NOMO-1 treated with DMSO at 0.1 percent for 48 hours (cell line): Measurements from ENCODE around the gene LMTK2.
"Not testable (repeated sequence)": the region's sequence is repeated elsewhere in the genome, so short reads cannot be mapped to it uniquely, and the experiment has no call there.

Experiments used
- DNase-seq: peaks from one replicate; lab custom pipeline; 2025; ENCODE audit not compliant: unreplicated experiment; lab: John Stamatoyannopoulos, UW

LMTK2 gene

DNA sequence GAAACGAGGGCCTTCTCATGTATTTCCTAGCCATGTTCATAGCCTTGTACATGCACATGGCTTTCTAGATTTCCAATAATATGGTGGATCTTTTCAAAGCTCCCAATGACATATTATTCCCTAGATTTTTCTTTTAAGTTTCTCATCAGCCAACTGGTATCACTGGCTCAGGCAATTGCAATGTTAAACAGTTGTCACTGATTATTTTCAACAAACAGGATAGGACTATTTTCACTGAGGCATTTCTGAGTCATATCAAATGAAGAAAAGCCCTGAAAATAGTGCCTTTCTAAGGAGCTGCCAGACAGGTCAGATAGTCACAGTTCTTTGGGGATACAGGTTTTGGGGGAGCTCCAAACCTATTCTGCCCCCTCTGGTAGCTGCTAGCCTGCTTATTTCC lies 4.5 kb upstream of the LMTK2 start:
- DNase-seq, result no peak

DNA sequence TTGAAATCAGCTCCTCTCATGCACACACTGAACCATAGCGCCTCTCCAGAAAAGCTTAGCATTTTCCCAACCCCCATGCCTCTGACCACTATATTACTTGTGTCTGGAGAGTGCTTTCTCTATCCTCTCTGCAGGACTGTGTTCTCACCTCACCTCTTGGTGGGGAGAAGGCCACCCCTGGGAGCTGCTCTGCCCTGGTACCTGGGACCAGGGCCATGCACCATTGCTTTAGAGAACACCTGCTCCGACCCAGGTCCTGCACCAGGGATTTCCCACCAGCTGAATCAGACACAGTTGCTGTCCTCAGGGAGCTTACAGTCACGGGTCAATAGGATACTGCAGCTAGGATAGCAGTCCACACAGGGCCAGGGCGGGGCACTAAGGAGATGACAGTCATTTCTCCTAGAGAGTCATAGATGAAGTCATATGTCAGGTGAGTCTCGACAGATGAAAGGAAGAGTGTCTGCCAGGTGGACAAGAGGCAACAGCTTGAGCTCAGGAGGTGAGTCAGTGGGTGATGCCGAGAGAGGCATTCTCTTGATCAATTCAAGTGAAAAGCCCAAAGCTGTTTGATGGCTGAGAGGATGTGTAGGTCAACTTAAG lies 619 bp upstream of the LMTK2 start:
- DNase-seq, result no peak

DNA sequence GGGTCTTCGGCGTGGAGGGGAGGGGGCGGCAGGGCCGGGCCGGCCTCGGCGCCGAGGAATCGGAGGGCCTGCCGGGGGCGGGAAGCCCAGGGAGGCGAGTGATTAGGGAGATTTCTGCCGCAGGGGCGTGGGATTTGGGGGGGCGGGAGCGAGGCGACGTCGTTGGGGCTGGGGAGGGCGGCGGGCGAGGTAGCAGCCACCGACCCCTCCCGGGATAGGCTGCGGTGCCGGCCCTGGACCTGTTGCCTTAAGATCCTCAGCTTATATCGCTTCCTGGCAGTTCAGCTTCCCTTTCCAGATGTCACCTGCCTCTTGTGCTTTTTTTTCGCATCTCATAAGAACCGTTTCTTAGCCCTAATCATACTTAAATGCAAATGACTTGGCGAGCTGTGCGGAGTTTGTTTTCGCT lies 655 bp downstream of the LMTK2 start:
- DNase-seq, result peak; percentile 36

DNA sequence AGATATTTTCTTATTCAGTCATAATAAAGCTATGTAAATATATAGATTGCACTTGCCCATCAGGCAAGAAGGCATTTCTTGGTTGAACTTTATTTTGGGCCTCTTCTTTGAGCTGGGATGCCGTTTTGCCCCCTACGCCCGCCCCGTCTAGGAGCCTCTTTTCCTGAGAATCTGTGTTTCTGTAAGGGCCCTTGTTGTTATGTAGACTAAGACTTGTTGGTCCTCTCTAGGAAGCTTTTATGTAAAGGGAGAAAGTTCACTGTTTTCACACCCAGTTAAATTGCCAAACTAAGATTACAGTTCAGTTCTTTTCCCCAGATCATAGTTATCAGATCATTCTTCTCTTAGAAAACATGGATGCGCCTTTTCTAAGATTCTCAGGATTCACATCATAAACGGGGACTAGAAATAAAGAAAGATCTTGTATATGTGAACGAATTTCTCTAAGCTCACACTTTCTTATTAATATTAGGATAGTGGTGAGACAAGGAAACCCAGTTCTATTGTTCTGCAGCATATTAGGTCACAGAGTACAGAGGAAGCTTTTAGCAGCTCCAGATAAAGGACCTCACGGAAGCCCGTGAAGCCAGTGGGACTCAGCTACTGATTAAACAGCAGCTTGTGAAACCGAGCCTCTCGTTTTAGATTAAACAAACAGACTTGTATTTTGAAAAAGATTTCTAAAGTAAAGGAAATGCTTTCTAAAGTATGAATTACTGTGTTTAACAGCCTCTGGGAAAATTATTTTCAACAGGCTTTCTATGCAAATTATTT lies 3.8 kb downstream of the LMTK2 start:
- DNase-seq, result no peak

DNA sequence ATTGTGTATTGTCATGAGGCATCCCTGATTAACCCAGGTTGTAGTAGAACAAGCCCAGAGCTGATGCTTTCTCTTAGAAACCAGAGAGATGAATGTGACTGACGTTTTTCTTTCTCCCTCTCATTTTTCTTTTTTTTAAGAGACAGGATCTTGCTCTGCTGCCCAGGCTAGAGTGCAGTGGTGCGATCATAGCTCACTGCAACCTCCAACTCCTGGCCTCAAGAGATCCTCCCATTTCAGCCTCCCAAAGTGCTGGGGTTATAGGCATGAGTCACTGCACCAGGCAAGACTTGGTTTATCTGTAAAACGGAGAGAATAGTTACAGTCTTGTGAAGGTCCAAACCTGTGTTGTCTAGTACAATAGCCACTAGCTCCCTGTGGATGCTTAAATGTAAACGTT lies 5.4 kb downstream of the LMTK2 start:
- no peak for DNase-seq

DNA sequence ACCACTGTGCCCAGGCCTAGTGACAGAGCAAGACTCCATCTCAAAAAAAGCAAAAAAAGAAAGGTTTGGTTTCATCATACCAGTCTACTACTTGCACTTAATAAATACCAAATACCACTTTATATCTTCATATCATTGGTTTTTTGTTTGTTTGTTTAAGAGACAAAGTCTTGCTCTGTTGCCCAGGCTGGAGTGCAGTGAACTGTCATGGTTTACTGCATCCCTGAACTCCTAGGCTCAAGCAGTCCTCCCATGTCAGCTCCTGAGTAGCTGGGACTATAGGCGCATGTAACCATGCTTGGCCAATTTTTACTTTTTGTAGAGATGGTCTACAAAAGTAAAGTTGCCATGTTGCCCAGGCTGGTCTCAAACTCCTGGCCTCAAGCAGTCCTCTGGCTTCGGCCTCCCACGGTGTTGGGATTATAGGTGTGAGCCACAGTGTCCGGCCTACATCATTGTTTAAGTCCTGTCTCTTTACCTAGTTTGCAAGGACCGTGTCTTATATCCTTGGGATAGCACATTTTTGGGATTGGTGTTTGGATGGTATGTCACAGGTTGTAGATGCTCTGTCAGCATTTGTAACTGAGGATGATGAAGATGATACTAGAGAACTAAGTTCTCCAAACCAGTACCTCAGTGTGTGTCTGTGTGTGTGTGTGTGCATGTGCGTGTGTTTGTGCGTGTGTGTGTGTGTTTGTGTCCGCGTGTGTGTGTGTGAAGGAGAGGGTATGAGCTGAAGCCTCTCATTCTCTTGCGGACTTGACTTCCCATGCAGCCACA lies 9.3 kb downstream of the LMTK2 start:
- DNase-seq, result no peak

DNA sequence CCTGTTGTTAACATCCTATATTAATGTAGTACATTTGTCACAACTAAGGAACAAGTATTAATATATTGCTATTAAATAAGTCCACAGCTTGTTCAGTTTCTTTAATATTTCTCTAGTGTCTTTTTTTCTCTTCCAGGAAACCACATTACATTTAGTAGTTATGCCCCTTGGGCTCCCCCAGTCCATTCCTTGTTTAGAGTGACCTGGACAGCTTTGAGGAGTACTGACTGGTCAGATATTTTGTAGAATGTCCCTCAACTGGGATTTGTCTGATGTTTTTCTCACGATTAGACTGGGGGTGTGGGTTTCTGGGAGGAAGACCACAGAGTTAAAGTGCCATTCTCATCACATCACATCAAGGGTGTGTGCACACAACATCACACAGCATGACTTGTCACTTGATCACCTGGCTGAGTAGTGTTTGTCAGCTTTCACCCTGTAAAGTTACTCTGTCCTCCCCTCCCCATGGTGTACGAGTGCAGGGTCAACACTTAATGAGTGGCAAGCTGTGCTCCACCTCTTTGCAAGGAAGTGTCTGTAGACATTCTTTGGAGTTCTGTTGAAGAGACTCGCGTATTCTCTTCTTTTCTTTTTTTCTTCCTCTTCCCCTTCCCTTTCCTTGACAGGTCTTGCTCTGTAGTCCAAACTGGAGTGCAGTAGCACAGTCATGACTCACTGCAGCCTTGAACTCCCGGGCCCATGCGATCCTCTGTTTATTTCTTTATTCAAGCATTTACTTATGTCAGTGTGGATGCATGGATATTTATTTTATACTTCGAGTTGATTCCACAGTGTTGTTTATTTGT lies 10.2 kb downstream of the LMTK2 start:
- no peak for DNase-seq

DNA sequence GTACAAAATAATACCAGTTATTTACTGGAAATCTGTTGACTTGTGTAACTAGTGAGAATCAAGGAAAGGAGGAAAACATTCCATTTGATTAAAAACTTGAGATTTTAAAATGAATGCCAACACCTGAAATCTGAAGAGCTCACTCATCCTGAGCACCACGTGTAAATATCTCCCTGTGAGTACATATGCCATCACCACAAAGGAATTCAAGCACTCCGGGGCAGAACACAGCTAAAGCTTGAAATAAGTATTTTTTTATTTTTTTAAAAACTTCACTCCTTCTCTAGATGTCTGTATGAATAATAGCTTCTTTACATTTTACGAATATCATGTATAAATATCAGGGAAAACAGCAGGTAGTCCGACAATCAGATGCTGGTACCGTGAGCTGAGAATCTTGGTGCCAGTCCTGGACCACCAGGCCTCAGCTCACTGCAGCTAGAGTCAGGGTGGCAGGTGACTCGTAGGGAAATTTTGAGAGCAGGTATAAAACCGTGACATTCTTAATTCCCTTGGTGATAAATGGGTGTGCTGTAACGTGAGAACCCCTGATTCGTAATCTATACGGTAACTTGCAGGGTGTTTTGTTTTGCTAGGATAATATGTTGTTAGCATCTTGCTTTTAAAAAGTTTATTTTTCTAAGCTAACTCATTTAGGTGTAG lies 12.7 kb downstream of the LMTK2 start:
- DNase-seq, result no peak

DNA sequence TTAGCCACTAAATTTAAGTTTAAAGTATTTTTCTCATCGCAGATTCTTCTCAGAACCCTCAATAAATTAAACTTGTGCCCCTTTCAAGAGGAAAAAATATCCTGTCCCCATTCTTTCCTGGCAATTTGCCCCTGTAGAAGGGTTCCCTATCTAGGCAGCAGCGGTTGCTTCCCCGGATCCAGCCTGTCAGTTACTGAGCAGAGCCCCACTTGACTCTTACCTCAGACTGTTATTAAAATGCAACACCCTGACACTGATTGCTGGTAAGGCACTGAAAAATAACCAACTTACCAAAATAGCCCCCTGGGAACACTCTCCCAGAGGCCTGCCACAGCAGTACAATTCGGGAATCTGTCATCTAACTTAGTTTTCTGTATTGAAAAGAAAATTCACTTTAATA lies 13.9 kb downstream of the LMTK2 start:
- DNase-seq, result no peak

DNA sequence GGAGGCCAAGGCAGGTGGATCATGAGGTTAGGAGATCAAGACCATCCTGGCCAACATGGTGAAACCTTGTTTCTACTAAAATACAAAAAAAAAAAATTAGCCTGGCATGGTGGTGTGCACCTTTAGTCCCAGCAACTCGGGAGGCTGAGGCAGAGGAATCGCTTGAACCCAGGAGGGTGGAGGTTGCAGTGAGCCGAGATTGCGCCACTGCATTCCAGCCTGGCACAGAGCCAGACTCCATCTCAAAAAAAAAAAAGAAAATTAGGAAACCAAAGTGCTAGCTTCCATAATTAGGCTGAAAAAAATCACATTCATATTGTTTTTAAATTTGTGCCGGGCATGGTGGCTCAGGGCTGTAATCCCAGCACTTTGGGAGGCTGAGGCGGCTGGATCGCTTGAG lies 14.7 kb downstream of the LMTK2 start:
- not testable (repeated sequence) for DNase-seq

DNA sequence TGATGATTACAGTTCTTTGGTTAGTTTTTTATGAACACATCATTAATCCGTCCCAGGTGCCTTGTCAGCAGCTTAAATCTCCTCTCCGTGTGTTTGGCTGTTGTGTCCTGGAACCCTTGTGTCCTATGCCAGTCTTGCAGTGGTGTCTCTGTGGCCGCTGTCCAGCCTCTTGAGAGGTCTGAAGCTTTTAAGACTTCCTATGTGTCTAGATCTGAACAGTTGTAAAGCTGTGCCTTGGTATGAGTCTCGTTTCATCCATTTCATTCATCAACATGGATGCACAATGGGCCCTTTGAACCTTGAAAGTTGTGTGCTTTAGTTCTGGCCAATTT lies 16.7 kb downstream of the LMTK2 start:
- no peak for DNase-seq

DNA sequence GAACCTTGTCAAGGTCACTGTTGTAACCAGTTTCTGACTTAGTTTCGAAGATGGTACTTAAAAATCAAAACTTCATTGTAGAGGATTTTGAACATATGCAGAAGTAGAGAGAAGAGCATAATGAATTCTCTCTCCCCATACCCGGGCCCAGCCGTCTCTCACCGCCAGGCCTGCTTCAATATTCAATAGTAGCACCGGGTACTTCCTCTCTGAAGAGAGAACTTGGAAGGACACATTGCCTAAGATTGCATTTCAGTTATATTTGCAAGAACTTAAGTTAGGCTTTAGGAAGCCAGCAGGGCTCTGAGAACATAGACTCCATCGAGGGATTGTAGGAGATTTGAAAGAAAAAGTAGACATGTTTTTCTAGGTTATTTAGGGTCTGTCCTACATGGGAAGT lies 19.1 kb downstream of the LMTK2 start:
- DNase-seq, result peak; percentile 86

DNA sequence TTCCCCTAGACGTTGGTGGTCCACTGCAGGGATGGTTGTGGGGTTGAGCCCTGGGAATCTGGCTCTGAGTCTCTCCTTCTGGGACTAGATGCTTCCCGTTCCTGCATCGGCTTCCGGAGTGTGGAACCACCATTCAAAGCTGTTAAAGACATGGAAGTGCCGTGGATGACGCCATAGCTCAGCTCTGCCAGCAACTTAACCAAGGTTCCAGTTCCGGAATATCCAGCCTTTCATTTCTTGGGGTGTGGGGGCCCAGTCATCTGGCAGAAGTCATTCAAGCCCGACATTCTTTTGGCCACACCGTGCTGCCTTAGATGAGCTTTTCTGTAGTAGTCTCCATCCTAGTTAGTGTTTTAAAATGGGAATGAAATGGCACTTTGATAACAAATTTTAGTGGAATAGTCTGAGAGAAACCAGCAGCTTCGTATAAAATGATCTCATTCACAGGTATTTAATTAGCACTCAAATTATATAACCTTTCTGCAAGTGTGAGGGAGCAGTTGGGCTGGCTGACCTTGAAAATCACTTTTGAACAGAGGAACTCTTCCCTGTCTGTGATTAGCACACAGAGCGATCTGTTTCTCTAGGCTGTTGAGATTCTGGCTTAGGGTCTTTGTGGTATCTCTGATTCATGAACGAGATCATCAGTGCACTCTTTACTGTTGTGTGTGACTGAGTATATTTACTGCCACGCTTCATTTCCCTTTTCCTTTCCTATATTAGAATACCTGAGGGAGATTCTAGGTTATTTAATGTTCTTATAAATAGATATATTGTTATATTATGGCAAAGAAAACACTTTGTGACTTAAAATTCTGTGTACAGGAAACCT lies 19.9 kb downstream of the LMTK2 start:
- DNase-seq, result no peak

DNA sequence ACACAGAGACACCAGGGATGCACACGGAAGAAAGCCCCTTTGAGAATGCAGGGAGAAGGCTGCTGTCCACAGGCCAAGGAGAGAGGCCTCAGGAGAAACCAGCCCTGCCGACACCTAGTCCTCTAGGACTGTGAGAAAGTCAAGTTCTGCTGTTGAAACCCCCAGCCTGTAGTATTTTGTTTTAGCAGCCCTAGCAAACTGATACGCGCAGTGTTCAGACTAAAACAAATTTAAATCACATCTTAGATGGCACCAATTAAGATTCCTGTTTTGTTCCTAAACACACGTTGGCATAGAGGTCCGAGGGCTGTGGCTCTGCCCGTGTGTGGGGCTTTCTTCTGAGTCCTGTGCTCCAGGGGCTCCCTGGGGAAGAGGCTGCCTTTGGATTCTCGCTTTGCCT lies 21.7 kb downstream of the LMTK2 start:
- DNase-seq, result no peak

DNA sequence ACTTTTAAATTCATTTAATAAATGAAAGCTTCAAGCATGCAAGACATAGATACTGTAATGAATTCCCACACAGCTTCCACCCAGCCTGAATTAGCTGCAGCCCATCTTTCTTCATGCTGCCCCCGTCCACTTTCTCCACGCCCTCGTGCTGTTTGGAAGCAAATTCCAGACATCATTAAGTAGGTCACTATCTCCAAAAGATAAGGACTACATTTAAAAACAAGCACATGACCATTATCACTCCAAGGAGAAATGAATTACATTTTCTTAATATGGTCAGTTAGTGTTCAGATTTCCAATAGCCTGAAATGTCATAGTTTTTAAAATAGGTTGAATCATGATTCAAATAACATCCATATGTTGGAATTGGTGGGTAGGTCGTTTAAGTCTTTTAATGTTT lies 24.3 kb downstream of the LMTK2 start:
- DNase-seq, result no peak

DNA sequence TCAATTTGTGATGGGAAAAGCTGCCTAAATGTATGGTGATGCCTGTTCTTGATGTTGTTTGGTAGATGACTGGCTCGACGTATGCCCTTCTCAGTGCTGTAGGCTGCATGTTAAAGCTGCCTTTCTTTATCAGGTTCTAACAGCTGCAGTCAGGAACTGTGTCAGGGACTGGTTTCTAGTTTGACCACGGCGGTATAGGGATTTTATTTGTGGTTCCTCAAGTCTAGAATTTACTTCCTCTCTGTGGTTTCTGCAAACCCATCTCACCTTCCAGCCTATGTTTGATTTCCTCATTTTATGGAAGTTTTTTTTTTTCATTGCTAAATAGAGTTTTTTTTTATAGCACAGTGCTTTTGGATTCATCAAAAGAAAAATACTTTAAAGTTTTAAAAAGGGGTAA lies 26.5 kb downstream of the LMTK2 start:
- peak; percentile 99 for DNase-seq

DNA sequence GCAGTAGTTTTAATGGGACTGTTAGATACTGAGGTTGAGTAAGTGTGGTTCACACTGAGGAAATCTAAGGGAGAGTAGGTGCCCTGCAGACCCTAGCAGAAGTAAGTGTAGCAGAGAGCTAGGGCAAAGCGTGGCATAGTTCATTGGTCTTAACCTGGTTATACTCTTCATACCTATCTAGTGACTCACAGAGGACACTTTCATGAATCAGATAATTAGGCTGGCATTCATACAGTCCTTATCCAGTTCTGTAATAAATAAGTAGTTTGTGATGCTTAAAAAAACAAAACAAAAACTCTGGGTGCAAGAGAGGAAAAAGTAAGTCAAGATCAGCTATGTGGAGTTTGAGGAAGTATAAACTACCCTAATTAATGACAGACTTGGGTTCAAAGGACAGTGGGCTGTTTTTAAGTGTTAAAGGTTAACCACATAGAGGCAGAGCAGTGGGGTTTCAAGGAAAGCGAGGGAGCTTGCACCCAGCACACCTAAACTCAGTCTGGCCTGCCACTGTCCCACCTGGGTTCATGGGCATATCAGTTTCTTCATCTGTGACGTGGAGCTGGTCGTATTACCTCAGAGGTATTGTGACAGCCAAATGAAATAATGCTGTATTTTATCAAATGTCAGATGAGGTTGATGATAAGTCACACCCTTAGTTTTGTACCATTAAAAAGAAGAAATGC lies 27.1 kb downstream of the LMTK2 start:
- DNase-seq, result peak; percentile 64

DNA sequence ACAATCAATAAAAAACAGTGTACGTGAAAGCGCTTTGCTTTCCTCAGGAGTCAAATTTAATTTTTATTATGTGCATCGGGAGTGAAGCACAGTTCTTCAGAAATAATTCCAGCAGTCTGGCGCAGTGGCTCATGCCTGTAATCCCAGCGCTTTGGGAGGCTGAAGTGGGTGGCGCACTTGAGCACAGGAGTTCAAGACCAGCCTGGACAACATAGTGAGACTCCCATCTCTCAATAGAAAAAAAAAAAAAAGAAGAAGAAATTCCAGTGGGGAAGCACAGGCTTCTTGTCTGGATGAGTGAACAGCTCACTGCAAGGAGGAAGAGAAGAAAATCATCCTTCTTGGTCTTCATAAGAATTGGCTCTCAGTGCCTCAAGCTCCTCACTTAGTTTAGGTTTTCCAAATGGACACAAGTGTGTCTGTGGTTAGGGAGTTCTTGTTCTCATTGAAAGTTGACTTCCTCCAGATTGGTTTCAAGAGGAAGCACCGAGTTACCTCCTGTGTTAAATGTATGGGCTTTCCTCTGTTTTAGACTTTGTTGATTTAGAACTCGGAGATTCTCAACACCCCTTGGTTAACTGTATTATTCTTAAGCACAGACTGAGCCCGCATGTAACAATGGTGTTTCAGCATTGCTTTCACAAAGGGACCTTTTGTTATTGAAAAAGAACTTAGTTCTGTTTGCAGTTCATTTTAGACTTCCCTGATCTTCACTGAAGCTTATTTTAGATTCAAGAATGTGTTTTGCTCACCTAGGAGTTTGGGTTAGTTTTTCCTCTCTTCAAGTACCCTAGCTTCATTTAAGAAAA lies 28.0 kb downstream of the LMTK2 start:
- DNase-seq, result no peak

DNA sequence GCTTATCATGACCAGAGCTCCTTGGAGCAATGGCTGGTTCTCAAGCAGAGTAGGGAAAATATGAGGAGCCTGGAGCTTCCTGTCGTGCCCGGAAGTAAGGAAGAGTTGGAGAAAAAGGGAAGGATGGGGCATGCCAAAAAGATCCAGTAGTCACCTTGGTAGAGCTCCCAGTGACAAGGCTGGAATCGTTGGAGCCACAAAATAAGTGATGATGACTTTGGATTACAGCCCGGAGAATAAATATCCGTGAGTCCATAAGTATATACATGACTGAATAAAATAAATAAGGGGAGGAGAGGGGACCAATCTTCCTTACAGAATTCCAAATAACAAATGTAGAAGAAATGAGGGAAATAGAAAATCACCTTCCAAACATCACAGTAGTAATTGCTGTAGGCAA lies 29.3 kb downstream of the LMTK2 start:
- no peak for DNase-seq
